Measurements from ENCODE around the gene REEP6. TPM values are rescaled to one million over a fixed set of nuclear protein-coding genes. Genes with fewer than 3 reads are reported as not detected.

The REEP6 gene
- total and polyA plus RNA-seq, 4 donors, result 16.4 to 449 (median 201) TPM

DNA sequence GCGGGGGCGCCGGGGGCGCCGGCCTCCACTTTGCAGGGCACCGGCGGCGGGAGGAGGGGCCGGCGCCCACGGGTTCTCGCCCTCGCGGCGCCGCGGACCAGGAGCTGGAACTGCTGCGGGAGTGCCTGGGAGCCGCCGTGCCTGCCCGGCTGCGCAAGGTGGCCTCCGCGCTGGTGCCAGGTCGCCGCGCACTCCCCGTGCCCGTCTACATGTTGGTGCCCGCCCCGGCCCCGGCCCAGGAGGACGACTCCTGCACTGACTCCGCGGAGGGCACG is 23.8 kb upstream of the REEP6 start:
- Histone ChIP-seq H3K36me3 (ENCODE audit: control insufficient read depth in 4 of 4, insufficient read depth in 3 of 4, low read depth in 1 of 4, low read length in 3 of 4) (no peaks in the 10 kb centered on the region), H3K9ac (ENCODE audit: low read depth in 1 of 2, low read length in 2 of 2) (no peak overlapping the region), H3K27me3 (ENCODE audit: control insufficient read depth in 4 of 4, insufficient read depth in 4 of 4, low read length in 3 of 4) (peaks cover 0 to 11% (median 7%) of the 10 kb centered on the region in 4 donors), H3K4me1 (ENCODE audit: control insufficient read depth in 4 of 4, insufficient read depth in 4 of 4, low read length in 3 of 4) (peaks cover 30 to 62% (median 44%) of the 10 kb centered on the region in 4 donors), H3K4me3 (ENCODE audit: low read depth in 1 of 3, low read length in 3 of 3) (no peak overlapping the region), H3K27ac (ENCODE audit: low read depth in 1 of 2, low read length in 2 of 2) (no peak overlapping the region), H3K9me3 (ENCODE audit: control insufficient read depth in 4 of 4, low read length in 3 of 4) (no peaks in the 10 kb centered on the region)
- DNase-seq (ENCODE audit: low spot score), result no peak
- TF ChIP-seq YY1 (IDR thresholded peaks at IDR 0.05) (no peak), FOXA2 (IDR thresholded peaks at IDR 0.05) (no peak), JUND (IDR thresholded peaks at IDR 0.05) (no peak), EGR1 (IDR thresholded peaks at IDR 0.05; ENCODE audit: low read depth in 2 of 2) (no peak)
- TF ChIP-seq, protein P1, sequence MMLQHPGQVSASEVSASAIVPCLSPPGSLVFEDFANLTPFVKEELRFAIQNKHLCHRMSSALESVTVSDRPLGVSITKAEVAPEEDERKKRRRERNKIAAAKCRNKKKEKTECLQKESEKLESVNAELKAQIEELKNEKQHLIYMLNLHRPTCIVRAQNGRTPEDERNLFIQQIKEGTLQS (IDR thresholded peaks at IDR 0.05), result no peak
- WGBS, result 17% methylated on average over 36 of the region's 36 CpGs

DNA sequence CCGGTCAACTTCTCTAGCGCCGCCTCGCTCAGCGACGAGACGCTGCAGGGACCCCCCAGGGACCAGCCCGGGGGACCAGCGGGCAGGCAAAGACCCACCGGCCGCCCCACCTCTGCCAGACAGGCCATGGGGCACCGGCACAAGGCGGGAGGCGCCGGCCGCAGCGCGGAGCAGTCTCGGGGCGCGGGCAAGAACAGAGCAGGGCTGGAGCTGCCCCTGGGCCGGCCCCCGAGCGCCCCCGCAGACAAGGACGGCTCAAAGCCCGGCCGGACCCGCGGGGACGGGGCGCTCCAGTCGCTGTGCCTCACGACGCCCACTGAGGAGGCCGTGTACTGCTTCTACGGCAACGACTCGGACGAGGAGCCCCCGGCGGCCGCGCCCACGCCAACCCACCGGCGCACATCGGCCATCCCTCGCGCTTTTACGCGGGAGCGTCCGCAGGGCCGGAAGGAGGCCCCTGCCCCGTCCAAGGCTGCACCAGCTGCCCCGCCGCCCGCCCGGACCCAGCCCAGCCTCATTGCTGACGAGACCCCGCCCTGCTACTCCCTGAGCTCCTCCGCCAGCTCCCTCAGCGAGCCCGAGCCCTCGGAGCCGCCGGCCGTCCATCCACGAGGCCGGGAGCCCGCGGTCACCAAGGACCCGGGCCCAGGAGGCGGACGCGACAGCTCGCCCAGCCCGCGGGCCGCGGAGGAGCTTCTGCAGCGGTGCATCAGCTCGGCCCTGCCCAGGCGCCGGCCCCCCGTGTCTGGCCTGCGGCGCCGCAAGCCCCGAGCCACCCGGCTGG is 23.3 kb upstream of the REEP6 start:
- H3K9me3 ChIP-seq (ENCODE audit: control insufficient read depth in 4 of 4, low read length in 3 of 4), result no peaks in the 10 kb centered on the region
- TF ChIP-seq YY1 (IDR thresholded peaks at IDR 0.05), result no peak
- TF ChIP-seq, protein P1 (IDR thresholded peaks at IDR 0.05), result no peak
- TF ChIP-seq SP1 (IDR thresholded peaks at IDR 0.05), result no peak
- no peak for TF ChIP-seq HNF4G (IDR thresholded peaks at IDR 0.05)
- TF ChIP-seq, protein P2, sequence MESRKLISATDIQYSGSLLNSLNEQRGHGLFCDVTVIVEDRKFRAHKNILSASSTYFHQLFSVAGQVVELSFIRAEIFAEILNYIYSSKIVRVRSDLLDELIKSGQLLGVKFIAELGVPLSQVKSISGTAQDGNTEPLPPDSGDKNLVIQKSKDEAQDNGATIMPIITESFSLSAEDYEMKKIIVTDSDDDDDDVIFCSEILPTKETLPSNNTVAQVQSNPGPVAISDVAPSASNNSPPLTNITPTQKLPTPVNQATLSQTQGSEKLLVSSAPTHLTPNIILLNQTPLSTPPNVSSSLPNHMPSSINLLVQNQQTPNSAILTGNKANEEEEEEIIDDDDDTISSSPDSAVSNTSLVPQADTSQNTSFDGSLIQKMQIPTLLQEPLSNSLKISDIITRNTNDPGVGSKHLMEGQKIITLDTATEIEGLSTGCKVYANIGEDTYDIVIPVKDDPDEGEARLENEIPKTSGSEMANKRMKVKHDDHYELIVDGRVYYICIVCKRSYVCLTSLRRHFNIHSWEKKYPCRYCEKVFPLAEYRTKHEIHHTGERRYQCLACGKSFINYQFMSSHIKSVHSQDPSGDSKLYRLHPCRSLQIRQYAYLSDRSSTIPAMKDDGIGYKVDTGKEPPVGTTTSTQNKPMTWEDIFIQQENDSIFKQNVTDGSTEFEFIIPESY (IDR thresholded peaks at IDR 0.05), result no peak
- no peak for TF ChIP-seq NR2F2 (IDR thresholded peaks at IDR 0.05)
- TF ChIP-seq RAD21 (IDR thresholded peaks at IDR 0.05), result no peak
- TF ChIP-seq EGR1 (IDR thresholded peaks at IDR 0.05; ENCODE audit: low read depth in 2 of 2), result no peak
- no peak for TF ChIP-seq RXRA (IDR thresholded peaks at IDR 0.05)
- TF ChIP-seq, protein P3, sequence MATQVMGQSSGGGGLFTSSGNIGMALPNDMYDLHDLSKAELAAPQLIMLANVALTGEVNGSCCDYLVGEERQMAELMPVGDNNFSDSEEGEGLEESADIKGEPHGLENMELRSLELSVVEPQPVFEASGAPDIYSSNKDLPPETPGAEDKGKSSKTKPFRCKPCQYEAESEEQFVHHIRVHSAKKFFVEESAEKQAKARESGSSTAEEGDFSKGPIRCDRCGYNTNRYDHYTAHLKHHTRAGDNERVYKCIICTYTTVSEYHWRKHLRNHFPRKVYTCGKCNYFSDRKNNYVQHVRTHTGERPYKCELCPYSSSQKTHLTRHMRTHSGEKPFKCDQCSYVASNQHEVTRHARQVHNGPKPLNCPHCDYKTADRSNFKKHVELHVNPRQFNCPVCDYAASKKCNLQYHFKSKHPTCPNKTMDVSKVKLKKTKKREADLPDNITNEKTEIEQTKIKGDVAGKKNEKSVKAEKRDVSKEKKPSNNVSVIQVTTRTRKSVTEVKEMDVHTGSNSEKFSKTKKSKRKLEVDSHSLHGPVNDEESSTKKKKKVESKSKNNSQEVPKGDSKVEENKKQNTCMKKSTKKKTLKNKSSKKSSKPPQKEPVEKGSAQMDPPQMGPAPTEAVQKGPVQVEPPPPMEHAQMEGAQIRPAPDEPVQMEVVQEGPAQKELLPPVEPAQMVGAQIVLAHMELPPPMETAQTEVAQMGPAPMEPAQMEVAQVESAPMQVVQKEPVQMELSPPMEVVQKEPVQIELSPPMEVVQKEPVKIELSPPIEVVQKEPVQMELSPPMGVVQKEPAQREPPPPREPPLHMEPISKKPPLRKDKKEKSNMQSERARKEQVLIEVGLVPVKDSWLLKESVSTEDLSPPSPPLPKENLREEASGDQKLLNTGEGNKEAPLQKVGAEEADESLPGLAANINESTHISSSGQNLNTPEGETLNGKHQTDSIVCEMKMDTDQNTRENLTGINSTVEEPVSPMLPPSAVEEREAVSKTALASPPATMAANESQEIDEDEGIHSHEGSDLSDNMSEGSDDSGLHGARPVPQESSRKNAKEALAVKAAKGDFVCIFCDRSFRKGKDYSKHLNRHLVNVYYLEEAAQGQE (IDR thresholded peaks at IDR 0.05), result no peak
- no peak for TF ChIP-seq GABPA (IDR thresholded peaks at IDR 0.05 in 1 of 2, conservative IDR thresholded peaks at IDR 0.05 in 1 of 2)
- TF ChIP-seq, protein P4, sequence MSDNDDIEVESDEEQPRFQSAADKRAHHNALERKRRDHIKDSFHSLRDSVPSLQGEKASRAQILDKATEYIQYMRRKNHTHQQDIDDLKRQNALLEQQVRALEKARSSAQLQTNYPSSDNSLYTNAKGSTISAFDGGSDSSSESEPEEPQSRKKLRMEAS (IDR thresholded peaks at IDR 0.05), result no peak
- TF ChIP-seq JUND (IDR thresholded peaks at IDR 0.05), result no peak
- 7% methylated on average over 92 of the region's 92 CpGs for WGBS
- H3K27ac ChIP-seq (ENCODE audit: low read depth in 1 of 2, low read length in 2 of 2), result no peak overlapping the region
- H3K4me3 ChIP-seq (ENCODE audit: low read depth in 1 of 3, low read length in 3 of 3), result no peak overlapping the region
- H3K27me3 ChIP-seq (ENCODE audit: control insufficient read depth in 4 of 4, insufficient read depth in 4 of 4, low read length in 3 of 4), result peaks cover 0 to 11% (median 7%) of the 10 kb centered on the region in 4 donors
- no peak overlapping the region for H3K9ac ChIP-seq (ENCODE audit: low read depth in 1 of 2, low read length in 2 of 2)
- no peaks in the 10 kb centered on the region for H3K36me3 ChIP-seq (ENCODE audit: control insufficient read depth in 4 of 4, insufficient read depth in 3 of 4, low read depth in 1 of 4, low read length in 3 of 4)
- no peak for DNase-seq (ENCODE audit: low spot score)
- peaks cover 30 to 66% (median 44%) of the 10 kb centered on the region in 4 donors for H3K4me1 ChIP-seq (ENCODE audit: control insufficient read depth in 4 of 4, insufficient read depth in 4 of 4, low read length in 3 of 4)
